ENCODE measurements around the gene GIGYF2. TPM values are rescaled to one million over a fixed set of nuclear protein-coding genes. Genes with fewer than 3 reads are reported as not detected.

Gene GIGYF2
- polyA plus RNA-seq, 1 experiment, result 34.6 TPM

DNA sequence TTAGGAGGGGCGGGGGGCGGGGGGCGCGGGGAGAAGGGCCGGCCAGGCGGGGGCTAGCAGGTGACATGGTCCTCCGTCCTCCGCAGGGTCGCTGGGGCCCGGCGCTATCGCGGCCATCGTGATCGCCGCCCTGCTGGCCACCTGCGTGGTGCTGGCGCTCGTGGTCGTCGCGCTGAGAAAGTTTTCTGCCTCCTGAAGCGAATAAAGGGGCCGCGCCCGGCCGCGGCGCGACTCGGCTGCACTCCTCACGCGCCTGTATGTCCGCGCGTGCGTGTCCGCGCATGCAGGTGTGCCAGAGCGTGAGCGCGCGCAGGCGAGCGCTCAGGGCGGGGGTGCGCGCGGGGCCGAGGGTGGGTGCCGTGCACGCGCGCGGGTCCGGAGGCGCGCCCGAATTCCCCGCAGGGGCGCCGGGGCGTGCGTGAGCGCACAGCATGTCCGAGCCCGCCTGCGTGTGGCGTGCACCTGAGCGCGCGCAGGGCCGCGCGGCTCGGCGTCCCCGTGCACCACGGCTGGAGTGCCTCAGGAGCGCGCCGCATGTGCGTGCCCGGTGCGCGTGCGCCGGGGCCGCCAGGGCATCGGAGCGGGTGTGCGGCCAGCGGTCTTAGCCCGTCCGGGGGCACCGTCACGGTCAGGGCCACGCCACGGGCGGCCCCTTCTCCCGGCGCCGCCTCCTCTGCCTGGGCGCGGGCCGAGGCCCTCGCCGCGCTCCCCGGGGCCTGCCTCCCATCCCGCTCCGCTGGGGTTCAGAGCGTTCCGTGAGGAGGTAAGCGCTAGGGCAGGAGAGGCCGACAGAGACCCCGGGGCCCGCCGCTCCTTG is 179.2 kb downstream of the GIGYF2 start:
- H3K27ac ChIP-seq (ENCODE audit: low read depth, low read length), result no peak overlapping the region
- TF ChIP-seq, protein P1, sequence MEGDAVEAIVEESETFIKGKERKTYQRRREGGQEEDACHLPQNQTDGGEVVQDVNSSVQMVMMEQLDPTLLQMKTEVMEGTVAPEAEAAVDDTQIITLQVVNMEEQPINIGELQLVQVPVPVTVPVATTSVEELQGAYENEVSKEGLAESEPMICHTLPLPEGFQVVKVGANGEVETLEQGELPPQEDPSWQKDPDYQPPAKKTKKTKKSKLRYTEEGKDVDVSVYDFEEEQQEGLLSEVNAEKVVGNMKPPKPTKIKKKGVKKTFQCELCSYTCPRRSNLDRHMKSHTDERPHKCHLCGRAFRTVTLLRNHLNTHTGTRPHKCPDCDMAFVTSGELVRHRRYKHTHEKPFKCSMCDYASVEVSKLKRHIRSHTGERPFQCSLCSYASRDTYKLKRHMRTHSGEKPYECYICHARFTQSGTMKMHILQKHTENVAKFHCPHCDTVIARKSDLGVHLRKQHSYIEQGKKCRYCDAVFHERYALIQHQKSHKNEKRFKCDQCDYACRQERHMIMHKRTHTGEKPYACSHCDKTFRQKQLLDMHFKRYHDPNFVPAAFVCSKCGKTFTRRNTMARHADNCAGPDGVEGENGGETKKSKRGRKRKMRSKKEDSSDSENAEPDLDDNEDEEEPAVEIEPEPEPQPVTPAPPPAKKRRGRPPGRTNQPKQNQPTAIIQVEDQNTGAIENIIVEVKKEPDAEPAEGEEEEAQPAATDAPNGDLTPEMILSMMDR (IDR thresholded peaks at IDR 0.05; ENCODE audit: low read depth, low read length), result no peak
- CTCF ChIA-PET, result no interaction called here
- DNase-seq (ENCODE audit: low read depth, low spot score), result no peak
- H3K4me3 ChIP-seq (ENCODE audit: low read depth, low read length), result peak overlapping the region; percentile 44
- no peaks in the 10 kb centered on the region for H3K9me3 ChIP-seq (ENCODE audit: control insufficient read depth, insufficient read depth, low read length)
- peaks cover 3% of the 10 kb centered on the region for H3K27me3 ChIP-seq (ENCODE audit: control insufficient read depth, insufficient read depth, low read length)
- POLR2A ChIA-PET, result no interaction called here

DNA sequence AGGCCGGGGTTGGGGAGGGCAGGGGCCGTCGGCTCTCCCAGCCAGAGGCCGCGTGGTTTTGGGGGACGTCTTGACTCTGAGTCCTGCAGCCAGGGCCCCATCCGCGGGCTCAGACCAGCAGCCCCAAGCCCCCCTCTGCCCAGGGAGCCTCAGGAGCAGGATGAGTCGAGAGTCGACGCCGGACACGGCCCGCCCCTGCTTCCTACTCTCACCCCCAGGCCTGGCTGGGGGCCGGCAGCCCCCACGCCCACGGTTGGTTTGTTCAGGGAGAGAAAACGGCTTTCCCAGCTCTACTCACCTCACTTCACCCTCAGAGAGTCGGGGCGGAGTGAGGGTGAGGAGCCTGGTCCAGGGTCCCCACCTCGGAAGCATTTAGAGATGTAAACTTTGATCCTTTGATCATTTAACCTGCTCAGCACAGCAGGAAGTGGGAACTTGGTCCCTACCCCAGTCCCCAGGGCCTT is 179.9 kb downstream of the GIGYF2 start:
- ChIA-PET POLR2A (no interaction called here), CTCF (no interaction called here)
- TF ChIP-seq, protein P1 (IDR thresholded peaks at IDR 0.05; ENCODE audit: low read depth, low read length), result no peak
- peaks cover 3% of the 10 kb centered on the region for H3K27me3 ChIP-seq (ENCODE audit: control insufficient read depth, insufficient read depth, low read length)
- no peaks in the 10 kb centered on the region for H3K9me3 ChIP-seq (ENCODE audit: control insufficient read depth, insufficient read depth, low read length)
- no peak for DNase-seq (ENCODE audit: low read depth, low spot score)
- peak overlapping the region; percentile 44; the same call in 1 of the 2 replicates for H3K4me3 ChIP-seq (ENCODE audit: low read depth, low read length)
- H3K27ac ChIP-seq (ENCODE audit: low read depth, low read length), result no peak overlapping the region

DNA sequence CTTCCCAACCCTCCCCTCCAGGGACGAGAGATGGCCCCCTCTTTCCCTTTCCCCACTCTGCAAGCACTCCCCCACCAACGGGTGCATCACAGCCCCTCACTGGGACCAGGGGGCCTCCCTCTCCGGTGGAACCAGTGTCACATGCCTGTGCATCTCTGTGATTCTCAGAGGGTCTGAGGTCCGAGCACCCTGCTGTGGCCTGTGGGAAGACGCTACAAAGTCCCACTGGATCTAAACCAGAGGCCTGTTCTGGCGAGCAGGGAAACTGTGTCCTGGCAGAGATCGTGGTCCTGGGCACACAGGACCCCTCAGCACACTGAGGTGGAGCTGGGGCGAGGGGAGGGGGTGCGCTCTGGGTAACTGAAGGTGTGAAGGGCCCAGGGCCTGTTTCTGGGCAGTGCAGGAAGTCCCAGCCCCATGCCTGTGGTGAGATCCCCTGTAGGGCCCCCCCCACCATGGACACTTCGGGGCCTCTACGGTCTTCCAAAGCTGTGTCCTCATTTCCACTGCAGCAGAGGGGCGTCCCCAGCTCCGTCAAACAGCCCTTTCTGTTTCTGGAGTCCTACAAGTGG is 180.9 kb downstream of the GIGYF2 start:
- TF ChIP-seq, protein P1 (IDR thresholded peaks at IDR 0.05; ENCODE audit: low read depth, low read length), result no peak
- DNase-seq (ENCODE audit: low read depth, low spot score), result no peak
- no peak overlapping the region for H3K4me3 ChIP-seq (ENCODE audit: low read depth, low read length)
- no peaks in the 10 kb centered on the region; the same call in 1 of the 2 replicates for H3K9me3 ChIP-seq (ENCODE audit: control insufficient read depth, insufficient read depth, low read length)
- CTCF ChIA-PET, result no interaction called here
- no peak overlapping the region for H3K27ac ChIP-seq (ENCODE audit: low read depth, low read length)
- peaks cover 3% of the 10 kb centered on the region for H3K27me3 ChIP-seq (ENCODE audit: control insufficient read depth, insufficient read depth, low read length)
- POLR2A ChIA-PET, result no interaction called here

DNA sequence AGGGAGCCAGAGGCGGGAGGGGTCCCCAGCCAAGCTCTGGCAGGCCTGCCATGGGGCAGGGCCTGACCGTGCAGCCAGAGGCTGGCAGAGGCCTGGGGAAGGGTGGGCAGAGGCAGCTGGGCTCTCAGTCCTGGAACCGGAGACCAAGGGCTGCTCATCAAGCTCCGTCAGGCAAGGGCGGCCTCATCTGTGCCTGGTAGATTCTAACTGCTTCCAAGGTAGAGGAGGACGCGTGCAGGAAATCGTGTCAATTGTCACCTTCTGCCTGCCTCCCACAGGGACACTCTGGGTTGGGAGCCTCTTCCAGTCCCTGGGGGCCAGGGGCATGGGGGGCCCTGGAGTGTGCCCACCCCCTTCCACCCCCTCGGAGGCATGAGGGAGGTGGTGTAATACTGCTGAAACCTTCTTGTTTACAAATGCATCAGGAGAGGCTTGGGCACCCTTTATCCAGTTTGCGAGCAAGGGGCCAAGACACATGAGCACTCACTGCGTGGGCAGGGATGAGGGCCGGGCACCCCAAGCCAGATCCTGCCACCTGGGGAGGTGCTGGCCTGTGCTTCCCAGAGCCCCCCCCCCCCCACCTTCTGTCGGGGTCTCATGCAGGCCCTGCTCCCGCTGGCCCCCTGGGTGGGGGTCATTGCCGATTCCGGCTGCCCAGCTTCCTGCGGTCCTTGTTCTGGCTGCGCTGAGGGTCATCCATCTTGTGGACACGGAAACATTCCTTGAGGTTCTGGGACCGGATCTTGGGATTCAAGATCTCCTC is 181.9 kb downstream of the GIGYF2 start:
- Histone ChIP-seq H3K9me3 (ENCODE audit: control insufficient read depth, insufficient read depth, low read length) (no peaks in the 10 kb centered on the region; the same call in 1 of the 2 replicates), H3K27ac (ENCODE audit: low read depth, low read length) (no peak overlapping the region), H3K27me3 (ENCODE audit: control insufficient read depth, insufficient read depth, low read length) (peaks cover 3% of the 10 kb centered on the region), H3K4me3 (ENCODE audit: low read depth, low read length) (no peak overlapping the region)
- CTCF ChIA-PET, result interaction anchor here (1.0 to 1.6 kb wide), 2 partner anchors 150 to 175 kb away, joined by 3 to 6 read pairs; no protein-coding TSS in a partner anchor
- TF ChIP-seq, protein P1 (IDR thresholded peaks at IDR 0.05; ENCODE audit: low read depth, low read length), result no peak
- DNase-seq (ENCODE audit: low read depth, low spot score), result no peak
- POLR2A ChIA-PET, result no interaction called here

All from AG04450 (cell line).